Smooth muscle cell (in vitro differentiated cells): ENCODE measurements around the gene SLC6A12. TPM values are rescaled to one million over a fixed set of nuclear protein-coding genes. Genes with fewer than 3 reads are reported as not detected.

Source experiments
- DNase-seq: peaks from one replicate; lab custom pipeline; 2025; ENCODE audit not compliant: unreplicated experiment; lab: John Stamatoyannopoulos, UW
- H2AFZ ChIP-seq: fragments of 200-600 bp; sonication (generic); 2 replicates; pipeline ENCODE4 v1.6.0; 2016; ENCODE audit warnings: antibody characterized with exemption, low read depth, mild to moderate bottlenecking
- H3F3A ChIP-seq: fragments of 200-600 bp; sonication (generic); 2 replicates; pipeline ENCODE4 v1.6.0; 2017; ENCODE audit warnings: antibody characterized with exemption, low read depth
- H3K27ac ChIP-seq: fragments of 200-600 bp; sonication (generic); 2 replicates; pipeline ENCODE4 v1.5.1; 2016; ENCODE audit warnings: low read depth, mild to moderate bottlenecking
- H3K27me3 ChIP-seq: fragments of 200-600 bp; sonication (generic); 2 replicates; pipeline ENCODE4 v1.6.1; 2016; ENCODE audit warnings: low read depth, mild to moderate bottlenecking
- H3K36me3 ChIP-seq: fragments of 200-600 bp; sonication (generic); 2 replicates; pipeline ENCODE4 v1.5.1; 2016; ENCODE audit warnings: low read depth
- H3K4me1 ChIP-seq: fragments of 200-600 bp; sonication (generic); 2 replicates; pipeline ENCODE4 v1.5.1; 2016; ENCODE audit warnings: low read depth
- H3K4me2 ChIP-seq: fragments of 200-600 bp; sonication (generic); 2 replicates; pipeline ENCODE4 v1.6.0; 2016; ENCODE audit warnings: mild to moderate bottlenecking
- H3K4me3 ChIP-seq: fragments of 200-600 bp; sonication (generic); 2 replicates; pipeline ENCODE4 v1.5.1; 2016; ENCODE audit warnings: mild to moderate bottlenecking
- H3K79me2 ChIP-seq: fragments of 200-600 bp; sonication (generic); 2 replicates; pipeline ENCODE4 v1.6.0; 2016; ENCODE audit warnings: low read depth, mild to moderate bottlenecking
- H3K9ac ChIP-seq: fragments of 200-600 bp; sonication (generic); 2 replicates; pipeline ENCODE4 v1.6.0; 2016; ENCODE audit warnings: low read depth
- H3K9me3 ChIP-seq: fragments of 200-600 bp; sonication (generic); replicated peaks from 2 replicates; pipeline ENCODE4 v1.5.1; 2016; ENCODE audit warnings: low read depth
- H4K20me1 ChIP-seq: fragments of 200-600 bp; sonication (generic); 2 replicates; pipeline ENCODE4 v1.6.0; 2016; ENCODE audit warnings: low read depth
- WGBS: methylation state at CpG from one replicate; pipeline ENCODE4 v1.1.7; 2016; ENCODE audit warnings: low lambda C conversion rate; 5-methylcytosine and 5-hydroxymethylcytosine counted together
- polyA plus RNA-seq: library from polyadenylated mRNA; unstranded; fragments of >200 nt; fragmentation: Nextera tagmentation; extraction: Ambion mirVana; gene quantifications from 2 replicates; pipeline ENCODE4 v1.2.1, GENCODE V29; 2016
- total RNA-seq: library from RNA; depleted of rRNA; stranded (reverse); fragments of >200 nt; gene quantifications from 2 replicates; pipeline ENCODE4 v1.2.3, GENCODE V29; 2014
- TF ChIP-seq, protein P1 (sequence below): fragments of 200-600 bp; sonication (generic); IDR thresholded peaks from 2 replicates; pipeline ENCODE4 v1.5.1; 2017; ENCODE audit warnings: borderline replicate concordance, mild to moderate bottlenecking, antibody characterized with exemption; ENCODE audit not compliant: insufficient read depth, poor library complexity, severe bottlenecking

Gene SLC6A12
- total and polyA plus RNA-seq, 2 experiments from 2014 or later: 0.22 TPM; not detected in 1

DNA sequence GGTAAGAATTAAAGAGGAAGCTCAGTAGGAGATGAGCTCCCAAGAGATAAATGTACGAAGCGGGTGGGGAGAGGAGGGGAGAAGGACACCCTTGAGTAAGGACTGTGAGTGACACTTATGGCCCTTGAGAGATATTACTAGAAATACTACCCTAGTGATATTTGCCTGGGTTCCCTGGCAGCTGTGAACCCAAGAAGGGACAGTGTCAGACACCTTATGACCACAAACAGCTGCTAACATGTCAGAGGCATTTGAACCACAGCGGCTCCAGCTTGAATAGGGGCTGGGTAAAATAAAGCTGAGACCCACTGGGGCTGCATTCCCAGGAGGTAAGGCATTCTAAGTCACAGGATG is 19.6 kb upstream of the SLC6A12 start:
- Histone ChIP-seq H3K4me3 (no peak overlapping the region), H3K27me3 (no peaks in the 10 kb centered on the region), H3K79me2 (no peaks in the 10 kb centered on the region), H3K36me3 (no peaks in the 10 kb centered on the region), H3K4me1 (peaks cover 8% of the 10 kb centered on the region), H3K9ac (no peak overlapping the region), H2AFZ (no peak overlapping the region), H3K9me3 (no peaks in the 10 kb centered on the region), H3F3A (no peaks in the 10 kb centered on the region), H3K4me2 (no peak overlapping the region), H4K20me1 (no peaks in the 10 kb centered on the region), H3K27ac (no peak overlapping the region)
- TF ChIP-seq, protein P1, sequence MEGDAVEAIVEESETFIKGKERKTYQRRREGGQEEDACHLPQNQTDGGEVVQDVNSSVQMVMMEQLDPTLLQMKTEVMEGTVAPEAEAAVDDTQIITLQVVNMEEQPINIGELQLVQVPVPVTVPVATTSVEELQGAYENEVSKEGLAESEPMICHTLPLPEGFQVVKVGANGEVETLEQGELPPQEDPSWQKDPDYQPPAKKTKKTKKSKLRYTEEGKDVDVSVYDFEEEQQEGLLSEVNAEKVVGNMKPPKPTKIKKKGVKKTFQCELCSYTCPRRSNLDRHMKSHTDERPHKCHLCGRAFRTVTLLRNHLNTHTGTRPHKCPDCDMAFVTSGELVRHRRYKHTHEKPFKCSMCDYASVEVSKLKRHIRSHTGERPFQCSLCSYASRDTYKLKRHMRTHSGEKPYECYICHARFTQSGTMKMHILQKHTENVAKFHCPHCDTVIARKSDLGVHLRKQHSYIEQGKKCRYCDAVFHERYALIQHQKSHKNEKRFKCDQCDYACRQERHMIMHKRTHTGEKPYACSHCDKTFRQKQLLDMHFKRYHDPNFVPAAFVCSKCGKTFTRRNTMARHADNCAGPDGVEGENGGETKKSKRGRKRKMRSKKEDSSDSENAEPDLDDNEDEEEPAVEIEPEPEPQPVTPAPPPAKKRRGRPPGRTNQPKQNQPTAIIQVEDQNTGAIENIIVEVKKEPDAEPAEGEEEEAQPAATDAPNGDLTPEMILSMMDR: no peak
- DNase-seq: no peak
- WGBS: 93% methylated on average over 3 of the region's 3 CpGs

DNA sequence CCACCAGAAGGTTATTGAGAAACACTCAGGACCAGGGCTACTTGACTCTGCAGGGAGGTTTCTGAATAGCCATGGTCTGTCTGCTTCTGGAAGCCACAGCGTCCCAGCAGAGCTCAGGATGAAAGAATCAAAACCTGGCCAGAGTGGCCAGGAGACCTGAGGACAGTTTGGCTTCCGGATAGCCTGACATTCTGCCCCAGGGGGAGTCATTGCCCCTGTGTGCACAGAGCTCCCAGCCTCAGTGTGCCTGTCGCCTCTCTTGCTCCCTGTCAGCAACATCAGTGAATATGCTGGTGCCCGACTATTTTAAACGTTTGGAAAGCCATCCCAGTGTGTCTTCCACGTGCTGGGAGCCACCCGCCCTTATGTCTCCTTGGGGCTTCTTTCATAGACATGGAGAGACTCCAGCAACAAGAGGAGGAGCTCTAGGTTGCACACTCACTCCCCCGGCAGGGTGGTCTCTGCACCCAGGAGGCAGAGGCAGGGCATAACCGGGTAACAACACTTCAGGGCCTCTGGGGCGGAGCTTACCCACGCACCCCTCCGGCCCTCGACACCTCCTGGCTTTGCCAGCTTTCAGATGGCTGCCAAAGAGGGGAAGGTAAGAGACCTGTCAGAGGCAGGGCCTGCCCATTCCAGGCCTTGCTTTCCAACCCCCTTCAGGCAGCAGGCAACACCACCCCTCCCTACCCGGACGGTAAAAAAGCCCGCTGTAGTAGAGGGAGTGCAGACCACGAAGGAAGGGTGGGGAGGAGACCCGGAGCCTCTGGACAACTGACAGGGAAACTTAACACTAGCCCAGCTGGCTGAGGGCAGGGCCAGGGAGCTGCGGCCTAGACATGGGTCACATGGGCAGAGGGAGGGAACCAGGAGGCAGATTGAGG is 19.0 kb upstream of the SLC6A12 start:
- TF ChIP-seq, protein P1: no peak
- Histone ChIP-seq H3K9ac (no peak overlapping the region), H3K4me2 (no peak overlapping the region)

DNA sequence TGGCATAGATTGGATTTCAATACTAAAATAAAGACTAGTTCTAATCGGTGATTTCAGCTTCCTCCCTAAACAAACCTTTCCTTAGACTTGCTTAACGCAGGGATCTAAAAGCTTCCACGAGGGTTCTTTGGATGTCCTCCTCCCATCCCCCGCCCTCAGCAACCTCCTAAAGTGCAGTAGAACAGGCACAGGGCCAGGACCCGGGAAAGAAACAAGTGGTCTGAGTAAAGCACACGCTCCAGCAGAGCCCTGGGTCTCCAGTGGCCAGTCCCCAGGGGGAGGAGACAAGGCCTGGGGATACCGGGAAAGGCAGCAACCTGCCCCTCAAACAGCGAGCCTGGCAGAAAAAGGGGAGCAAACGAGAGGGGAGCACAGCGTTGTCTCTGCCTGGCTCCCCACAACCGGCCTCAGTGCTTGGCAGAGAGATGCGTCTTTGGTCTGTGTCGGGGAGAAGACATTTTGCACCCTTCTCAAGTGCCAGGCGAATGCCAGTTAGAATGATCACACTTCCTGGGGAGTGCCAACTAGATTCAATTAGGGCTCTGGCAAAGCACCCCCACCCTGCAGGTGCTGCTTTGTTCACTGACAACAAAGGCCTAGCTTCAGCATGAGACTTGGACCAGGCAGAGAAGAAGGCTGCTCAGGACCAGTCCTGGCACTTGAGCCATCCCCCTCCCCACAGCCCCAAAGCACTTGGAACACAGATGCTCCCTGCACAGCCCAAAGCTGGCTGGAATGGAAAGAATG is 17.1 kb upstream of the SLC6A12 start:
- H3K27me3 ChIP-seq: no peaks in the 10 kb centered on the region

More for the DNA sequence above, 19.0 kb upstream of the SLC6A12 start:
- Histone ChIP-seq H3K9me3 (no peaks in the 10 kb centered on the region), H3K4me3 (no peak overlapping the region), H3K27me3 (no peaks in the 10 kb centered on the region), H3F3A (no peaks in the 10 kb centered on the region), H4K20me1 (no peaks in the 10 kb centered on the region), H3K36me3 (no peaks in the 10 kb centered on the region), H2AFZ (no peak overlapping the region), H3K27ac (no peak overlapping the region), H3K79me2 (no peaks in the 10 kb centered on the region), H3K4me1 (peaks cover 8% of the 10 kb centered on the region)
- no peak for DNase-seq
- WGBS: 78% methylated on average over 19 of the region's 19 CpGs

More for the DNA sequence above, 17.1 kb upstream of the SLC6A12 start:
- Histone ChIP-seq H3K9ac (no peak overlapping the region), H3K9me3 (no peaks in the 10 kb centered on the region), H2AFZ (no peak overlapping the region), H3K4me2 (no peak overlapping the region), H3K36me3 (no peaks in the 10 kb centered on the region), H3K4me3 (no peak overlapping the region), H3K27ac (no peak overlapping the region), H4K20me1 (no peaks in the 10 kb centered on the region), H3K79me2 (no peaks in the 10 kb centered on the region), H3K4me1 (peaks cover 8% of the 10 kb centered on the region), H3F3A (no peaks in the 10 kb centered on the region)
- 79% methylated on average over 14 of the region's 14 CpGs for WGBS
- DNase-seq: no peak
- TF ChIP-seq, protein P1: no peak
